GM12872 (cell line): ENCODE data around the gene CLDN10.

Experiments
- TF ChIP-seq, protein P1 (sequence below): IDR thresholded peaks from 3 replicates; pipeline ENCODE4 v1.5.1; 2011; ENCODE audit warnings: low read depth, mild to moderate bottlenecking, low read length, moderate library complexity; ENCODE audit not compliant: insufficient read depth

Gene CLDN10

GRCh38 chr13:95559100-95559499 is 6.6 kb downstream of the CLDN10 start:
- TF ChIP-seq, protein P1, sequence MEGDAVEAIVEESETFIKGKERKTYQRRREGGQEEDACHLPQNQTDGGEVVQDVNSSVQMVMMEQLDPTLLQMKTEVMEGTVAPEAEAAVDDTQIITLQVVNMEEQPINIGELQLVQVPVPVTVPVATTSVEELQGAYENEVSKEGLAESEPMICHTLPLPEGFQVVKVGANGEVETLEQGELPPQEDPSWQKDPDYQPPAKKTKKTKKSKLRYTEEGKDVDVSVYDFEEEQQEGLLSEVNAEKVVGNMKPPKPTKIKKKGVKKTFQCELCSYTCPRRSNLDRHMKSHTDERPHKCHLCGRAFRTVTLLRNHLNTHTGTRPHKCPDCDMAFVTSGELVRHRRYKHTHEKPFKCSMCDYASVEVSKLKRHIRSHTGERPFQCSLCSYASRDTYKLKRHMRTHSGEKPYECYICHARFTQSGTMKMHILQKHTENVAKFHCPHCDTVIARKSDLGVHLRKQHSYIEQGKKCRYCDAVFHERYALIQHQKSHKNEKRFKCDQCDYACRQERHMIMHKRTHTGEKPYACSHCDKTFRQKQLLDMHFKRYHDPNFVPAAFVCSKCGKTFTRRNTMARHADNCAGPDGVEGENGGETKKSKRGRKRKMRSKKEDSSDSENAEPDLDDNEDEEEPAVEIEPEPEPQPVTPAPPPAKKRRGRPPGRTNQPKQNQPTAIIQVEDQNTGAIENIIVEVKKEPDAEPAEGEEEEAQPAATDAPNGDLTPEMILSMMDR = no peak

DNA sequence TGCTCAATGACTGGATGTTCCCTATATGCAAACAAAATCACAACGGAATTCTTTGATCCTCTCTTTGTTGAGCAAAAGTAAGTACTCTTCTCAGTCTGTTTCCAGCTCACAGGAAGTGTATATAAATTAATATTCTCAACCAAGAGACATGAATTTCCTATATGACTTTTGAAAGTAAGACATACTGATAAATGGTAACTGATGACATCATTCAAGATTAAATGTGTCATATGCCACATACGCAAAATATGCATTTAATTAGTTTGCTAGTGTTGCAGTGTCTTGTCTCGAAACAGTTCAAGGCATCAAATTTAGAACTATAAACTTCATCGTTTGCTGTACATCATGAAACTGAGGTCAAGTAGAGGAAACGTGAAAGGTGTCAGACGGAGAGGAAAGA is 7.9 kb downstream of the CLDN10 start:
- TF ChIP-seq, protein P1 = no peak

DNA sequence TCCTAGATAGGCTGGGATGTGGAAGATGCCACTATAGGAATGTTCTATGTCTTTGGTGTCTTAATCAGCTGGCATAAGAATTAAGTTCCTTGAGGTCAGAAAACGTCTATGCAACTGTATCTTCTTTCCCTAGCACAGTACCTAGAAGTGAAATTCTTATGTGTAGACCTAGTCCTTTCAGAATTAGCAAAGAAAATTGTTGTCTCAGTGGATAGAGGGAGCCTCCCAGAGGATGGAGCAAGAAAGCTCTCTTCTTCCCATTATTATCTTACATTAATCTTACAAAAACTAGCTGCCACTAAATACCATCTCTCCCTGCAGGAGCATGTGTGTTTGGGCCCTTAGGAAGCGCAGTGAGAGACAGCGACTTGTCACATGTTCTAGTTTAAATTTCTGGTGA is 11.6 kb downstream of the CLDN10 start:
- TF ChIP-seq, protein P1 = 0 out of 3 replicates have a peak, but pooled peaks have one; percentile 2

DNA sequence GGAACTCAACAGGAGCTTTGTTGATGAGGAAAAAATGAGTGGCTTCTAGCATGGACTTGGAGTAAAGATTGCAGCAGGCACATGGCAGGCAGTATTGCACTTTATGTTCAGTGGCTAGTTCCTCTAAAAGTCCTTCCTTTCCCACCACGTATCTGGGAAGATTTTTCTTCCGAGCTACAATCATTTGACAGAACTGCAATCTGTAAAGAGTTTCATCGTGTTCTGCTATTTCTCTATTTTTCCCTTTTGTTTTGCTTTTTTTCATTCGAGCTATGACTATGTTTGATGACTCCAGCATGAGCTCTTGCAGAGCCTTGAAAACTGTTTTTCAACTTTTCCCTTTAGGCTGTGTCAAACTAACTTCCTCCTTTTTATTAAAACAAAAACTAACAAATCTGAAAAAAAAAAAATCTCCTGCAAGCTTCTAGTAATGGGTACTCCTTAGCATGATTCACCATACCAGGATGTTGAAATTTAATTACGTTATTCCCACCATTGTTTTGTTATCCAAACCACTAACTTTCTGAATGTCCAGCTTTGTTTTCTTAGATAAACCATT is 12.3 kb downstream of the CLDN10 start:
- TF ChIP-seq, protein P1 = no peak

DNA sequence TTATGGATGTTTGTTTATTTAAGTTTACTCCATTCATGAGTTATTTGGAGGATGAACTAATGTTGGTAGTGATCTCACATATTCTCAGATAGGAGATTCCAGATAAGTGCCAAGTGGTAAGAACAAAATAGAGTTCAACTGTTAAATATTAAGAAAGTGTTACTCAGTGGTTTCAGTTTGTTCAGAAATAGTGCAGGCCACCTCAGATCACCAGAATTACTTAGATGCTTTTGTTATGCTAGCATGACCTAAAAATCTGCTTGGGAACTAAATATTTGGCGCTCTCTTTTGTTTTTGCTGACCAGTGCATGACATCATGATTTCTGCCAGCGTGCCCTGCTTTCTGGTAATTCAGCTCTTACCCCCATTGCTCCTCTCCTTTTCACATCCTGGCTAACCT is 15.6 kb downstream of the CLDN10 start:
- TF ChIP-seq, protein P1 = no peak

DNA sequence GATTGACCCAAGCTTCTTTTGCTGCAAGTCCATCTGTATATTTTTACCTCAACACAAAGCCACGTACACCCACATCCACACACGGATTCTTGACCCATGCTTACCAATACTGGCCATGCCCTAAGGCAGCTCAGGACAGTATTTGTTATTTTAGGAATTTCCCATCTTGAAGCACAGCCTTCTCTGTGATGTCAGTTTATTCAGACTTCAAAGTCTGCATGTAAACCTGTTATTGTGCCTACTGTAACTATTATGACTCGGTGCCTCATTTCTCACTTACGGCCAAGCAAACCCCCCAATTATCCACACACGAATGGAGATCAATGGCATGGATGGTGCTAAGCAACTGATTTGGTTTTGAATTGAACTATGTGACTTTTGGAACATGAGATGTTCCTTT is 17.5 kb downstream of the CLDN10 start:
- TF ChIP-seq, protein P1 = no peak

DNA sequence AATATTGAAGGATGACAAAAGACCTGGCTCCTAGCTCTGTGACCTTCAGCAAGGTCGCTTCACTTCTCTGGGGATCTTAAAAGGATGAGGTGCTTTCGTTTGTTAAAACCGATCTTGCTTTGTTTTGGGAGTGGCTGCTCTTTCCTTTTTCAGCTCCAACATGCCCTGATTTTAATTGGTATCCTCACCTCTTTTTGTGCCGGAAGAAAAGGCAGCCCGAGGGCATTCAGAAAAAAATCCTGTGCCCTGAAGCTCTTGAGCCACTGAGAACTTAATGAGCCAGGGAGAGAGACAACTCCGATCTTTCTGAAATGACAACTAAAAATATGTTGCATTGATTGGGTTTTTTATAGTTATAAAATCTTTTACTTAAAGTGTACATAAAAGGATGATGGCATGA is 19.4 kb downstream of the CLDN10 start:
- TF ChIP-seq, protein P1 = no peak
